Activated CD8-positive, alpha-beta memory T cell treated with anti-CD3 and anti-CD28 coated beads for 36 hours (primary cell): ENCODE measurements around the gene ZNF367. TPM values are rescaled to one million over a fixed set of nuclear protein-coding genes. Genes with fewer than 3 reads are reported as not detected.

ENCODE experiments used
- CTCF ChIA-PET: fragments of 350-600 bp; sonication (Branson Sonifier 250); formaldehyde crosslinking; loops from one replicate; lab custom pipeline; 2021; ENCODE audit warnings: antibody characterized with exemption; lab: Charles Lee
- POLR2A ChIA-PET: fragments of 350-600 bp; sonication (Branson Sonifier 250); formaldehyde crosslinking; loops from one replicate; lab custom pipeline; 2021; ENCODE audit warnings: antibody characterized with exemption; lab: Charles Lee
- total RNA-seq, 2 experiments: library from RNA; stranded (reverse); gene quantifications; one replicate each; pipeline ENCODE4 v1.2.3, GENCODE V29; 2021

The ZNF367 gene
- 10 to 100 TPM; 46.0 to 47.8 TPM for total RNA-seq

GRCh38 chr9:96418083-96418919 lies at the start of gene ZNF367:
ZNF367 (minus strand) TSS chr9:96418370; CDS start chr9:96418032, 338 bp downstream.
- POLR2A ChIA-PET: no interaction called here
- CTCF ChIA-PET: no interaction called here

DNA sequence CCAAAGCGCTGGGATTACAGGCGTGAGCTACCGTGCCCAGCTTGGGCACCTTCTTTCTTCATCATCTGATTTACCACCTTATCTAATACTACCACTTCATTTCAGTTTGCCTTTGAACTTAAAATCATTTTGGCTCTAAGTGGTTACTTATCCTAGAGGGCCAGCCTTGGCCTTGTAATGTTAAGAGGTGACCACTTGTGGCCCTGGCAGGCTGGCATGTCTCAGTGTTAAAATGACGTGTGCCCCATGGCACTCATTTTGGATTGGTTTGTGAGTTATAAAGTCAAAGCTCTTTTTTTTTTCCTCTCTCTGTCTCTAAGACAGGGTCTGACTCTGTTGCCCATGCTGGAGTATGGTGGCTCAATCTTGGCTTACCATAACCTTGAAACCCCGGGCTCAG lies 49.6 kb upstream of the ZNF367 start:
- POLR2A ChIA-PET: no interaction called here
- CTCF ChIA-PET: interaction anchor here (1.4 kb wide), 1 partner anchor 99 kb away, joined by 5 read pairs; no protein-coding TSS in a partner anchor

DNA sequence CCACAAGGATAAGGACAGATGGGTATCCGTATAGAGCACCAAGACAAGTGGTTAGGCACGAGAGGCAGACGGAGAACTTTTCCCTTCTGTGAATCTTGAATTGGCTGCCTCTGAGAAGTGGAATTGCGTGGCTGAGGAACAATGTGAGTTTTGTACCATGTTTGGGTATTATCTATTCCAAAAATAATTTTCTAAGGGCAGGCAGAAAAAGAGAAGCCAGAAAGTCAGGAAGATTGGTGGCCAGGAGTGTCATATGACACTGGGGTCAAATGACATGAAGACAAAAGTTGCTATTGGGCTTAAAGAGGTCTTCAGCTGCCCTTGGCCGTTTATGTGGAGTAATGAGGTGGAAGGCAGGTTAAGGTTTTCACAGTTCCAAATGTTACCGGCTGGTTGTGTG lies 46.3 kb upstream of the ZNF367 start:
- ChIA-PET POLR2A (no interaction called here), CTCF (no interaction called here)

GRCh38 chr9:96462541-96462940 lies 44.4 kb upstream of the ZNF367 start:
- POLR2A ChIA-PET: no interaction called here
- CTCF ChIA-PET: interaction anchor here (1.1 kb wide), 1 partner anchor 60 kb away, joined by 3 read pairs; no protein-coding TSS in a partner anchor

DNA sequence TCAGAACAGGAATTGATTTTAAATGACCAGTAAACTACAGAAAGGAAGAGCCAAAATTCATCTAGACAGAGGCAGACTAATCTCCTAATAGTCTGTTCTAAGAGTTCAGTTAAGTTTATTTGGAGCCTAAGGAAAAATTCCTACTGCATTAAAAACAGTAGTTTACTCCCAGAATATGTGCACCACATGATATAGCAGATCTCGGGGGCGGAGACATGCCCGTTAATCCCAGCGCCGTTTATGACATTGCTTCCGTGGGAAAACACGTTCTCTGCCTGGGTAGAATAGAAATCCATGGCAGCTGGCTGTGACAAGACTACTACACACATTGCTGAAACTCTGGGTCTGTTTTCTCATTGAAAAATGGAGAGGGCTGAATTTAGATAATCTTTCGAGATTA lies 43.2 kb upstream of the ZNF367 start:
- ChIA-PET POLR2A (no interaction called here), CTCF (interaction anchor here (1.0 to 1.1 kb wide), 2 partner anchors 62 to 168 kb away, joined by 3 read pairs; no protein-coding TSS in a partner anchor)

DNA sequence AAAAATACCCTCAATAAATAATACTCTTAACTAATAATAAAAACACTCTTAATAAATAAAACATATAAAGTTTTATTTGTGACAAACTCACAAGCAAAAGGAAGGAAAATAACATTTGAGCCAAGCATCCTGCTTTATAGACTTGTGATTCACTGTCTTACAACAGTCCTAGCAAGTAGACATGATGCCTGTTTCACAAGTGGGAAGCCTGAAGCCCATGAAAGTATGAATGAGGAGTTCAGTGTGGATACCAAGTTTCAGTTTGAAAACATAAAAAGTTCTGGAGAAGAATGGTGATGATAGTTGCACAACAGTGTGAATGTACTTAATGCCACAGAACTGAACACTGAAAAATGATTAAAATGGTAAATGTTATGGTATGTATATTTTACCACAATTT lies 42.7 kb upstream of the ZNF367 start:
- ChIA-PET POLR2A (no interaction called here), CTCF (interaction anchor here (1.0 kb wide), 1 partner anchor 169 kb away, joined by 3 read pairs; no protein-coding TSS in a partner anchor)

- ChIA-PET POLR2A (no interaction called here), CTCF (interaction anchor here (1.0 to 1.1 kb wide), 2 partner anchors 11 to 169 kb away, joined by 3 to 7 read pairs; partner anchors contain the start of gene HABP4)
These were observed 42.3 kb upstream of the ZNF367 start for GRCh38 chr9:96460470-96460869.

- ChIA-PET POLR2A (no interaction called here), CTCF (interaction anchor here (1.1 kb wide), 1 partner anchor 10 kb away, joined by 7 read pairs; the partner anchor contains the start of gene HABP4)
These were observed 41.3 kb upstream of the ZNF367 start for GRCh38 chr9:96459268-96460007.

- ChIA-PET POLR2A (no interaction called here), CTCF (no interaction called here)
These were observed 40.1 kb upstream of the ZNF367 start for GRCh38 chr9:96458226-96458625.

- CTCF ChIA-PET: interaction anchor here (0.5 kb wide), 1 partner anchor 47 kb away, joined by 3 read pairs; no protein-coding TSS in a partner anchor
- POLR2A ChIA-PET: no interaction called here
These were observed 39.1 kb upstream of the ZNF367 start for GRCh38 chr9:96457266-96457665.

- CTCF ChIA-PET: interaction anchor here (1.4 kb wide), 1 partner anchor 116 kb away, joined by 3 read pairs; no protein-coding TSS in a partner anchor
- POLR2A ChIA-PET: no interaction called here
These were observed 35.5 kb upstream of the ZNF367 start for GRCh38 chr9:96453625-96454024.

- ChIA-PET CTCF (interaction anchor here (0.5 to 3.7 kb wide), 4 partner anchors 24 to 168 kb away, joined by 3 to 15 read pairs (median 3); no protein-coding TSS in a partner anchor), POLR2A (interaction anchor here (1.3 to 1.4 kb wide), 2 partner anchors 115 to 205 kb away, joined by 3 to 7 read pairs; no protein-coding TSS in a partner anchor)
These were observed 32.7 kb upstream of the ZNF367 start for GRCh38 chr9:96450613-96451528.

DNA sequence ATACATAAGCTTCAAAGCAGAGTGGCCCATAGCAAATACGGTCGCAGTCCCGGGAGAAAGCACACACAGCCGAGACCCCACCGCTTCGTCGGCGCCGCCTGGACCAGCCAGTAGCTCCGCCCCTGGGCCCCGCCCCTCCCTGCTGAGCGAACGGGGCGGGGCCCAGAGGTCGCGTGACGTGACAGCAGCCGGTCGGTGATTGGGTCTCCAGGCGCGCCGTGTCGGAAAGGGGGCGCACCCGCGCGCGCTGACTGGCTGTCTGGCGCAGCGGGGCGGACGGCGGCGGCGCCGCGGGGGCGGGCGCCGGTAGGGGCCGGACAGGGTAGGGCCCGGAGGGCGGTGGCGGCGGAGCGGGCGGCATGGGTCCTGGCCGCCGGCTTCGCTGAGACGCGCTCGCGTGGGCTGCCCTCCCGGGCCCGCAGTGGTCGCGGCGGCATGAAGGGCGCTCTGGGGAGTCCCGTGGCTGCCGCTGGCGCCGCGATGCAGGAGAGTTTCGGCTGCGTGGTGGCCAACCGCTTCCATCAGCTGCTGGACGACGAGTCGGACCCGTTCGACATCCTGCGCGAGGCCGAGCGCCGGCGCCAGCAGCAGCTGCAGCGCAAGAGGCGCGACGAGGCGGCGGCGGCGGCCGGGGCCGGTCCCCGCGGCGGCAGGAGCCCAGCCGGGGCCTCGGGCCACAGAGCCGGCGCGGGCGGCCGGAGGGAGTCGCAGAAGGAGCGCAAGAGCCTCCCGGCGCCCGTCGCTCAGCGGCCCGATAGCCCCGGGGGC lies 31.9 kb upstream of the ZNF367 start, which contains the start of gene HABP4:
TSS of gene HABP4 (plus strand) at position 325 of the 768 bp plus-strand sequence. CDS start at position 436, 111 bp downstream.
- ChIA-PET CTCF (interaction anchor here (1.3 to 3.7 kb wide), 3 partner anchors 10 to 199 kb away, joined by 3 to 15 read pairs (median 7); no protein-coding TSS in a partner anchor), POLR2A (interaction anchor here (0.7 to 1.4 kb wide), 7 partner anchors 29 to 205 kb away, joined by 3 to 8 read pairs (median 5); no protein-coding TSS in a partner anchor)

- CTCF ChIA-PET: interaction anchor here (1.3 to 3.7 kb wide), 3 partner anchors 11 to 199 kb away, joined by 3 to 15 read pairs (median 7); no protein-coding TSS in a partner anchor
- POLR2A ChIA-PET: interaction anchor here (0.6 to 1.3 kb wide), 7 partner anchors 29 to 206 kb away, joined by 3 to 8 read pairs (median 3); no protein-coding TSS in a partner anchor
These were observed 31.3 kb upstream of the ZNF367 start for GRCh38 chr9:96449523-96449844.

- ChIA-PET POLR2A (interaction anchor here (0.6 to 1.3 kb wide), 2 partner anchors 29 to 63 kb away, joined by 3 to 5 read pairs; no protein-coding TSS in a partner anchor), CTCF (interaction anchor here (1.3 to 1.5 kb wide), 2 partner anchors 11 to 200 kb away, joined by 3 to 7 read pairs; no protein-coding TSS in a partner anchor)
These were observed 30.5 kb upstream of the ZNF367 start for GRCh38 chr9:96448546-96449170.

- ChIA-PET CTCF (no interaction called here), POLR2A (no interaction called here)
These were observed 29.2 kb upstream of the ZNF367 start for GRCh38 chr9:96447406-96447805.

DNA sequence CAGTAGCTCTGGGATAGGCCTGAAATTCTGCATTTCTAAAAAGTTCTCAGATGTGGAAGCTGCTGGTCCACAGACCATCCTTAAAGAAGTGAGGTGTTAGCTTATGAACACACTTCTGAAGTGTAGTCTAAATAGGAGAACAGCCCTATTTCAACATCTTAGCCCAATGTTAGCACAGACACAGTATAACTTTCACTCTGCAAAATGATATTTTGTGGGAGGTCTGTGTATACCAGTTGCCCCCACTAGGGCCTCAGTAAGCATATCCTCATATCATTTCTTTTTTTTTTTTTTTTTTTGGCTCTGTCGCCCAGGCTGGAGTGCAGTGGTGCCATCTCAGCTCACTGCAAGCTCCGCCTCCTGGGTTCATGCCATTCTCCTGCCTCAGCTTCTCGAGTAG lies 24.3 kb upstream of the ZNF367 start:
- POLR2A ChIA-PET: no interaction called here

More for the DNA sequence above, 24.3 kb upstream of the ZNF367 start:
- CTCF ChIA-PET: interaction anchor here (0.6 to 1.5 kb wide), 9 partner anchors 10 to 1675 kb away, joined by 3 to 6 read pairs (median 3); no protein-coding TSS in a partner anchor
